ENCODE results near the gene DNASE1. TPM values are rescaled to one million over a fixed set of nuclear protein-coding genes. Genes with fewer than 3 reads are reported as not detected.

Gene DNASE1
- total and polyA plus RNA-seq, 4 donors = 0.77 to 11.6 (median 6.2) TPM

DNA sequence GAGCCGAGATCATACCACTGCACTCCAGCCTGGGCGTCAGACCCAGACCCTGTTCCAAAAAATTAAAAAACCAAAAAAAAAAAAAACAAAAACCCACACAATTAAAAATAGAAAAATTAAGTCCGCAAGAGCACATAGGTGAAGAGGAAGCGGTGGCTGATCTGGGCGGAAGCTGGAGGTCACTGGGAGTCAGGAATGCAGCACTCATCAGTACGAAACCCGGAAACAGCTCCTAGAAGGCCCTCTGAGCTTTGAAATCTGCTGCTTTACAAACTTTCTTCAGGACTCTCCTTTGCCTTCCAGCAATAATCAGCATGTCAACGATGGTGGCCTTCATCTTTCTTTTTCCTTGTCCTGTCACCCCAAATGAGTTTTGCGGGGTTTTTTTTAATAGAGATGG lies 33.3 kb downstream of the DNASE1 start:
- WGBS = 88% methylated on average over 9 of the region's 9 CpGs
- Histone ChIP-seq H3K4me3 (ENCODE audit: low read depth in 1 of 3, low read length in 3 of 3) (no peak overlapping the region), H3K36me3 (ENCODE audit: control insufficient read depth in 4 of 4, insufficient read depth in 3 of 4, low read depth in 1 of 4, low read length in 3 of 4) (peaks cover 5 to 34% (median 16%) of the 10 kb centered on the region in 4 donors)

DNA sequence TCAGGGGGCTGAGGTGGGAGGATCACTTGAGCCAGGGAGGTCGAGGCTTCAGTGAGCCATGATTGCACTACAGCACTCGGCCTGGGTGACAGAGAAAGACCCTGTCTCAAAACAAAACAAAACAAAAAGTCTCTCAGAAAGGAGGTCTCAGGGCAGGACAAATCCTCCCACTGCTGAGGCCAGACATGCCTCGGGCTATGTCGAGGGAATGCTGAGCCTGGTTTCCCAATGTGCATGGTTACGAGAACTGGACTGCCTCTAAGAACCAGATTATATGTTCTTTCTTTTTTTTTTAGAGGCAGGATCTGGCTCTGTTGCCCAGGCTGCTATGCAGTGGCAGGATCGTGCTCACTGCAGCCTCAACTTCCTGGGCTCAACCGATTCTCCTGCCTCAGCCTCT lies 35.2 kb downstream of the DNASE1 start:
- TF ChIP-seq HNF4A (conservative IDR thresholded peaks at IDR 0.05) (no peak), SP1 (IDR thresholded peaks at IDR 0.05) (no peak), NR2F2 (IDR thresholded peaks at IDR 0.05) (no peak), EGR1 (IDR thresholded peaks at IDR 0.05; ENCODE audit: low read depth in 2 of 2) (no peak), JUND (IDR thresholded peaks at IDR 0.05) (no peak), FOXA2 (IDR thresholded peaks at IDR 0.05) (no peak), TAF1 (conservative IDR thresholded peaks at IDR 0.05) (no peak)
- TF ChIP-seq, protein P1, sequence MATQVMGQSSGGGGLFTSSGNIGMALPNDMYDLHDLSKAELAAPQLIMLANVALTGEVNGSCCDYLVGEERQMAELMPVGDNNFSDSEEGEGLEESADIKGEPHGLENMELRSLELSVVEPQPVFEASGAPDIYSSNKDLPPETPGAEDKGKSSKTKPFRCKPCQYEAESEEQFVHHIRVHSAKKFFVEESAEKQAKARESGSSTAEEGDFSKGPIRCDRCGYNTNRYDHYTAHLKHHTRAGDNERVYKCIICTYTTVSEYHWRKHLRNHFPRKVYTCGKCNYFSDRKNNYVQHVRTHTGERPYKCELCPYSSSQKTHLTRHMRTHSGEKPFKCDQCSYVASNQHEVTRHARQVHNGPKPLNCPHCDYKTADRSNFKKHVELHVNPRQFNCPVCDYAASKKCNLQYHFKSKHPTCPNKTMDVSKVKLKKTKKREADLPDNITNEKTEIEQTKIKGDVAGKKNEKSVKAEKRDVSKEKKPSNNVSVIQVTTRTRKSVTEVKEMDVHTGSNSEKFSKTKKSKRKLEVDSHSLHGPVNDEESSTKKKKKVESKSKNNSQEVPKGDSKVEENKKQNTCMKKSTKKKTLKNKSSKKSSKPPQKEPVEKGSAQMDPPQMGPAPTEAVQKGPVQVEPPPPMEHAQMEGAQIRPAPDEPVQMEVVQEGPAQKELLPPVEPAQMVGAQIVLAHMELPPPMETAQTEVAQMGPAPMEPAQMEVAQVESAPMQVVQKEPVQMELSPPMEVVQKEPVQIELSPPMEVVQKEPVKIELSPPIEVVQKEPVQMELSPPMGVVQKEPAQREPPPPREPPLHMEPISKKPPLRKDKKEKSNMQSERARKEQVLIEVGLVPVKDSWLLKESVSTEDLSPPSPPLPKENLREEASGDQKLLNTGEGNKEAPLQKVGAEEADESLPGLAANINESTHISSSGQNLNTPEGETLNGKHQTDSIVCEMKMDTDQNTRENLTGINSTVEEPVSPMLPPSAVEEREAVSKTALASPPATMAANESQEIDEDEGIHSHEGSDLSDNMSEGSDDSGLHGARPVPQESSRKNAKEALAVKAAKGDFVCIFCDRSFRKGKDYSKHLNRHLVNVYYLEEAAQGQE (IDR thresholded peaks at IDR 0.05) = no peak
- TF ChIP-seq, protein P2, sequence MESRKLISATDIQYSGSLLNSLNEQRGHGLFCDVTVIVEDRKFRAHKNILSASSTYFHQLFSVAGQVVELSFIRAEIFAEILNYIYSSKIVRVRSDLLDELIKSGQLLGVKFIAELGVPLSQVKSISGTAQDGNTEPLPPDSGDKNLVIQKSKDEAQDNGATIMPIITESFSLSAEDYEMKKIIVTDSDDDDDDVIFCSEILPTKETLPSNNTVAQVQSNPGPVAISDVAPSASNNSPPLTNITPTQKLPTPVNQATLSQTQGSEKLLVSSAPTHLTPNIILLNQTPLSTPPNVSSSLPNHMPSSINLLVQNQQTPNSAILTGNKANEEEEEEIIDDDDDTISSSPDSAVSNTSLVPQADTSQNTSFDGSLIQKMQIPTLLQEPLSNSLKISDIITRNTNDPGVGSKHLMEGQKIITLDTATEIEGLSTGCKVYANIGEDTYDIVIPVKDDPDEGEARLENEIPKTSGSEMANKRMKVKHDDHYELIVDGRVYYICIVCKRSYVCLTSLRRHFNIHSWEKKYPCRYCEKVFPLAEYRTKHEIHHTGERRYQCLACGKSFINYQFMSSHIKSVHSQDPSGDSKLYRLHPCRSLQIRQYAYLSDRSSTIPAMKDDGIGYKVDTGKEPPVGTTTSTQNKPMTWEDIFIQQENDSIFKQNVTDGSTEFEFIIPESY (IDR thresholded peaks at IDR 0.05) = no peak
- TF ChIP-seq, protein P3, sequence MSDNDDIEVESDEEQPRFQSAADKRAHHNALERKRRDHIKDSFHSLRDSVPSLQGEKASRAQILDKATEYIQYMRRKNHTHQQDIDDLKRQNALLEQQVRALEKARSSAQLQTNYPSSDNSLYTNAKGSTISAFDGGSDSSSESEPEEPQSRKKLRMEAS (IDR thresholded peaks at IDR 0.05) = no peak
- WGBS = 95% methylated on average over 7 of the region's 7 CpGs
- Histone ChIP-seq H3K27me3 (ENCODE audit: control insufficient read depth in 4 of 4, insufficient read depth in 4 of 4, low read length in 3 of 4) (no peaks in the 10 kb centered on the region), H3K9me3 (ENCODE audit: control insufficient read depth in 4 of 4, low read length in 3 of 4) (no peaks in the 10 kb centered on the region), H3K4me1 (ENCODE audit: control insufficient read depth in 4 of 4, insufficient read depth in 4 of 4, low read length in 3 of 4) (peaks cover 6 to 18% (median 13%) of the 10 kb centered on the region in 4 donors), H3K36me3 (ENCODE audit: control insufficient read depth in 4 of 4, insufficient read depth in 3 of 4, low read depth in 1 of 4, low read length in 3 of 4) (peaks cover 2 to 27% (median 16%) of the 10 kb centered on the region in 4 donors), H3K4me3 (ENCODE audit: low read depth in 1 of 3, low read length in 3 of 3) (no peak overlapping the region), H3K27ac (ENCODE audit: low read depth in 1 of 2, low read length in 2 of 2) (no peak overlapping the region), H3K9ac (ENCODE audit: low read depth in 1 of 2, low read length in 2 of 2) (no peak overlapping the region)
- DNase-seq (ENCODE audit: low spot score) = no peak

More for the DNA sequence above, 33.3 kb downstream of the DNASE1 start:
- H3K27ac ChIP-seq (ENCODE audit: low read depth in 1 of 2, low read length in 2 of 2) = no peak overlapping the region
- no peak for TF ChIP-seq EGR1 (IDR thresholded peaks at IDR 0.05; ENCODE audit: low read depth in 2 of 2)
- peak; percentile 70 for TF ChIP-seq NR2F2 (IDR thresholded peaks at IDR 0.05)
- no peak for DNase-seq (ENCODE audit: low spot score)
- no peaks in the 10 kb centered on the region for H3K9me3 ChIP-seq (ENCODE audit: control insufficient read depth in 4 of 4, low read length in 3 of 4)
- peaks cover 2 to 6% (median 6%) of the 10 kb centered on the region in 4 donors for H3K4me1 ChIP-seq (ENCODE audit: control insufficient read depth in 4 of 4, insufficient read depth in 4 of 4, low read length in 3 of 4)
- no peaks in the 10 kb centered on the region for H3K27me3 ChIP-seq (ENCODE audit: control insufficient read depth in 4 of 4, insufficient read depth in 4 of 4, low read length in 3 of 4)
- H3K9ac ChIP-seq (ENCODE audit: low read depth in 1 of 2, low read length in 2 of 2) = no peak overlapping the region

DNA sequence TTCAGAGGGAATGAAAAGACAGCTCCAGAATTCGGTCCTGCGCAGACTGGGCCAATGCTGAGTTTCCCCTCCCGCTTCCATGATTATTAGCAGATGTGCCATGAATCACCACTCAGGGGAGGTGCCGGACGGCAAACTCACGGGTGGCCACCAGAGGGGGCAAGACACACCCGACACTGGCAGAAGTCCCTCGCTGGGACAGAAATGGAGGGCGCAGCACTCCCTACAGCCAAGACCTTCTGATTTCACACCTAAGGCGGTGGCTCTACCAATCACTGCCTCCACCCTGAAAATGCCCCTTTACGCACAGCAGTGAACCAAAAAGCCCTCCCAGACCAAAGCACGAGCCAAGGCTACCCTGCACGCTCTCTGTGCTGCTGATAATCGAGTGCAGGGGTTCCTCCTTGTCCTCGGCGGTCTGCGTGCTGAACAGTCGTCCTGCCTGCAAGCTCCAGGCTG lies 36.0 kb downstream of the DNASE1 start:
- no peaks in the 10 kb centered on the region for H3K27me3 ChIP-seq (ENCODE audit: control insufficient read depth in 4 of 4, insufficient read depth in 4 of 4, low read length in 3 of 4)
- H3K4me1 ChIP-seq (ENCODE audit: control insufficient read depth in 4 of 4, insufficient read depth in 4 of 4, low read length in 3 of 4) = peaks cover 10 to 25% (median 16%) of the 10 kb centered on the region in 4 donors
- 33% methylated on average over 18 of the region's 18 CpGs for WGBS
- peak; percentile 89 for DNase-seq (ENCODE audit: low spot score)
- TF ChIP-seq HNF4A (conservative IDR thresholded peaks at IDR 0.05) = no peak
- TF ChIP-seq, protein P2 (IDR thresholded peaks at IDR 0.05) = no peak
- peak in 1 of 2 donors; percentile 54 for TF ChIP-seq JUND (IDR thresholded peaks at IDR 0.05)
- TF ChIP-seq YY1 (IDR thresholded peaks at IDR 0.05) = peak; percentile 28
- peak in 1 of 2 donors; percentile 24 for TF ChIP-seq RXRA (IDR thresholded peaks at IDR 0.05)
- TF ChIP-seq SP1 (IDR thresholded peaks at IDR 0.05) = peak; percentile 13
- no peak for TF ChIP-seq FOXA2 (IDR thresholded peaks at IDR 0.05)
- TF ChIP-seq, protein P4, sequence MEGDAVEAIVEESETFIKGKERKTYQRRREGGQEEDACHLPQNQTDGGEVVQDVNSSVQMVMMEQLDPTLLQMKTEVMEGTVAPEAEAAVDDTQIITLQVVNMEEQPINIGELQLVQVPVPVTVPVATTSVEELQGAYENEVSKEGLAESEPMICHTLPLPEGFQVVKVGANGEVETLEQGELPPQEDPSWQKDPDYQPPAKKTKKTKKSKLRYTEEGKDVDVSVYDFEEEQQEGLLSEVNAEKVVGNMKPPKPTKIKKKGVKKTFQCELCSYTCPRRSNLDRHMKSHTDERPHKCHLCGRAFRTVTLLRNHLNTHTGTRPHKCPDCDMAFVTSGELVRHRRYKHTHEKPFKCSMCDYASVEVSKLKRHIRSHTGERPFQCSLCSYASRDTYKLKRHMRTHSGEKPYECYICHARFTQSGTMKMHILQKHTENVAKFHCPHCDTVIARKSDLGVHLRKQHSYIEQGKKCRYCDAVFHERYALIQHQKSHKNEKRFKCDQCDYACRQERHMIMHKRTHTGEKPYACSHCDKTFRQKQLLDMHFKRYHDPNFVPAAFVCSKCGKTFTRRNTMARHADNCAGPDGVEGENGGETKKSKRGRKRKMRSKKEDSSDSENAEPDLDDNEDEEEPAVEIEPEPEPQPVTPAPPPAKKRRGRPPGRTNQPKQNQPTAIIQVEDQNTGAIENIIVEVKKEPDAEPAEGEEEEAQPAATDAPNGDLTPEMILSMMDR (IDR thresholded peaks at IDR 0.05; ENCODE audit: low read depth, low read length, missing input control) = peak; percentile 95
- peak; percentile 90 to 98 for TF ChIP-seq RAD21 (IDR thresholded peaks at IDR 0.05)
- TF ChIP-seq TAF1 (conservative IDR thresholded peaks at IDR 0.05) = no peak
- H3K4me3 ChIP-seq (ENCODE audit: low read depth in 1 of 3, low read length in 3 of 3) = peak overlapping the region in 1 of 3 donors; percentile 20
- peak overlapping the region in 1 of 2 donors; percentile 36 for H3K27ac ChIP-seq (ENCODE audit: low read depth in 1 of 2, low read length in 2 of 2)
- H3K36me3 ChIP-seq (ENCODE audit: control insufficient read depth in 4 of 4, insufficient read depth in 3 of 4, low read depth in 1 of 4, low read length in 3 of 4) = peaks cover 0 to 20% (median 12%) of the 10 kb centered on the region in 4 donors
- H3K9ac ChIP-seq (ENCODE audit: low read depth in 1 of 2, low read length in 2 of 2) = no peak overlapping the region
- H3K9me3 ChIP-seq (ENCODE audit: control insufficient read depth in 4 of 4, low read length in 3 of 4) = no peaks in the 10 kb centered on the region
